ENCODE results near the gene JAM3. TPM values are rescaled to one million over a fixed set of nuclear protein-coding genes. Genes with fewer than 3 reads are reported as not detected.

JAM3 gene
- total and polyA plus RNA-seq, 10 of the 15 experiments (the other 5 are each of a cell fraction or from before 2014, with no cell fraction given): 0.04 to 1.1 (median 0.32) TPM; not detected in 1

- Histone ChIP-seq H3K27me3 (replicated peaks in 1 of 2; ENCODE audit: control insufficient read depth in 2 of 2, insufficient read depth in 2 of 2, low read length in 1 of 2) (peaks cover 3 to 8% of the 10 kb centered on the region in 2 experiments; a peak in 2 of 4 replicates), H4K20me1 (ENCODE audit: control insufficient read depth, insufficient read depth) (no peaks in the 10 kb centered on the region), H3K4me1 (ENCODE audit: control insufficient read depth, insufficient read depth, low read length) (no peaks in the 10 kb centered on the region), H3K4me2 (ENCODE audit: control insufficient read depth, insufficient read depth) (no peak overlapping the region), H3K79me2 (ENCODE audit: control insufficient read depth, insufficient read depth, low read length) (no peaks in the 10 kb centered on the region), H3K36me3 (ENCODE audit: control insufficient read depth in 2 of 2, insufficient read depth in 2 of 2, low read length in 1 of 2) (no peaks in the 10 kb centered on the region), H3K4me3 (no peak overlapping the region), H3K27ac (ENCODE audit: control insufficient read depth, insufficient read depth) (no peak overlapping the region), H2AFZ (ENCODE audit: control insufficient read depth, low read depth, low read length) (no peak overlapping the region), H3K9me3 (replicated peaks; ENCODE audit: control insufficient read depth, insufficient read depth, low read length) (no peaks in the 10 kb centered on the region), H3K9ac (ENCODE audit: control insufficient read depth, insufficient read depth, low read length) (no peak overlapping the region)
- DNase-seq (ENCODE audit: low read depth, low spot score) (no peak), FAIRE-seq (no peak), ATAC-seq (no peak)
- RAD21 ChIA-PET (ENCODE audit: unreplicated experiment): no interaction called here
- POLR2A ChIA-PET: interaction anchor here (0.6 kb wide), 1 partner anchor 506 kb away, joined by 5 read pairs; no protein-coding TSS in a partner anchor
- intact Hi-C loops (cut with micrococcal nuclease; ENCODE audit: unreplicated experiment): no loop called here
- in situ Hi-C loops (cut with MboI): no loop called here
- SMC1A ChIA-PET (ENCODE audit: uncharacterized antibody, unreplicated experiment): no interaction called here
- WGBS (ENCODE audit: insufficient coverage, insufficient replicate concordance, low lambda C conversion rate, missing lambda C conversion rate): 3% methylated on average over 7 of the region's 7 CpGs
- BruUV-seq (replicated peaks): no TSS peak
- CTCF ChIA-PET: no interaction called here
- TF ChIP-seq ZBED1 (IDR thresholded peaks at IDR 0.05; ENCODE audit: borderline replicate concordance) (no peak), STAT3 (IDR thresholded peaks at IDR 0.05; ENCODE audit: low read depth, low read length) (no peak), RELA (IDR thresholded peaks at IDR 0.05; ENCODE audit: borderline replicate concordance, partially characterized antibody) (no peak), YY1 (IDR thresholded peaks at IDR 0.05; ENCODE audit: low read depth, low read length) (no peak), CBFB (IDR thresholded peaks at IDR 0.05; ENCODE audit: low read depth) (no peak), IKZF1 (conservative IDR thresholded peaks at IDR 0.05) (no peak), HDAC2 (IDR thresholded peaks at IDR 0.05) (no peak), RCOR1 (conservative IDR thresholded peaks at IDR 0.05; ENCODE audit: low read depth, low read length) (no peak), ZNF384 (IDR thresholded peaks at IDR 0.05; ENCODE audit: borderline replicate concordance, low read depth, low read length) (no peak), HCFC1 (IDR thresholded peaks at IDR 0.05; ENCODE audit: low read length) (no peak), RB1 (IDR thresholded peaks at IDR 0.05; ENCODE audit: borderline replicate concordance) (no peak), SKIL (IDR thresholded peaks at IDR 0.05; ENCODE audit: low read depth, poor library complexity, severe bottlenecking) (no peak)
These were observed 49.4 kb upstream of the JAM3 start for GRCh38 chr11:134019500-134019899.

Data from GM12878 (cell line).